Endothelial cell of umbilical vein (primary cell): Measurements from ENCODE around the gene CACNA2D2. TPM values are rescaled to one million over a fixed set of nuclear protein-coding genes. Genes with fewer than 3 reads are reported as not detected.

ENCODE experiments used
- BruUV-seq: library from RNA; stranded (reverse); fragments of 400-500 nt; replicated peaks from 2 replicates; lab custom pipeline; 2021; lab: Mats Ljungman, UMichigan
- CTCF ChIA-PET: fragments of 300-600, 350-600 bp; sonication (Branson Sonifier 250); formaldehyde crosslinking; loops from one replicate; lab custom pipeline; 2021; ENCODE audit warnings: antibody characterized with exemption, inconsistent platforms; lab: Charles Lee
- POLR2A ChIA-PET: fragments of 300-600, 350-600 bp; sonication (Branson Sonifier 250); formaldehyde crosslinking; loops from one replicate; lab custom pipeline; 2021; ENCODE audit warnings: antibody characterized with exemption, inconsistent platforms; lab: Charles Lee
- DNase-seq: peaks from one replicate; pipeline ENCODE4 v3.0.0-alpha.2; 2011; ENCODE audit warnings: low read depth, low spot score
- FAIRE-seq: peaks from 2 replicates; lab custom pipeline; 2011; peaks lifted over from hg19 to GRCh38; lab: Jason Lieb, UNC
- H2AFZ ChIP-seq: 2 replicates; pipeline ENCODE4 v1.6.0; 2012; ENCODE audit warnings: low read depth, low read length, control low read depth, inconsistent platforms
- H3K27ac ChIP-seq: 2 replicates; pipeline ENCODE4 v1.5.1; 2011; ENCODE audit warnings: low read depth, mild to moderate bottlenecking, control low read depth, low read length, moderate library complexity; ENCODE audit not compliant: insufficient read depth
- H3K27me3 ChIP-seq, 2 experiments: 2 replicates each; pipeline versions ENCODE4 v1.6.0 to v1.6.1; 2011; ENCODE audit warnings: low read length in 2 of 2, mixed read lengths in 1 of 2; ENCODE audit not compliant: control insufficient read depth in 2 of 2, insufficient read depth in 2 of 2
- H3K36me3 ChIP-seq, 2 experiments: 2 replicates in 1 of 2; 3 replicates in 1 of 2; pipeline ENCODE4 v1.5.1; 2011; ENCODE audit warnings: low read length in 2 of 2, mild to moderate bottlenecking in 1 of 2, moderate library complexity in 1 of 2; ENCODE audit not compliant: control insufficient read depth in 2 of 2, insufficient read depth in 2 of 2; ENCODE audit errors: extremely low read depth in 1 of 2
- H3K4me1 ChIP-seq: 3 replicates; pipeline ENCODE4 v1.5.1; 2011; ENCODE audit warnings: mild to moderate bottlenecking, low read length; ENCODE audit not compliant: control insufficient read depth, insufficient read depth; ENCODE audit errors: extremely low read depth
- H3K4me2 ChIP-seq: 2 replicates; pipeline ENCODE4 v1.6.1; 2011; ENCODE audit warnings: low read length, control low read depth, mixed read lengths; ENCODE audit not compliant: insufficient read depth
- H3K4me3 ChIP-seq, 3 experiments: fragments of 200-600 bp in 1 of 3; sonication (generic), shearing (Covaris generic) in 1 of 3; replicated peaks in 1 of 3; 2 replicates each; pipeline ENCODE4 v1.5.1; 2011 to 2016; ENCODE audit warnings: control low read depth in 3 of 3, low read length in 3 of 3, mild to moderate bottlenecking in 2 of 3, inconsistent platforms in 1 of 3, low read depth in 1 of 3, moderate library complexity in 1 of 3; ENCODE audit not compliant: insufficient read depth in 1 of 3
- H3K79me2 ChIP-seq: 2 replicates; pipeline ENCODE4 v1.6.0; 2012; ENCODE audit warnings: low read length, inconsistent platforms; ENCODE audit not compliant: control insufficient read depth, insufficient read depth
- H3K9ac ChIP-seq: replicated peaks from 2 replicates; pipeline ENCODE3; 2011; ENCODE audit warnings: low read length, control low read depth; ENCODE audit not compliant: insufficient read depth; ENCODE audit errors: extremely low read depth
- H3K9me1 ChIP-seq: replicated peaks from 3 replicates; pipeline ENCODE4 v1.6.0; 2011; ENCODE audit warnings: mild to moderate bottlenecking, low read length; ENCODE audit not compliant: control insufficient read depth, insufficient read depth; ENCODE audit errors: extremely low read depth
- H3K9me3 ChIP-seq: replicated peaks from 2 replicates; pipeline ENCODE4 v1.5.1; 2012; ENCODE audit warnings: low read length, inconsistent platforms; ENCODE audit not compliant: control insufficient read depth, insufficient read depth
- H4K20me1 ChIP-seq: replicated peaks from 2 replicates; pipeline ENCODE3; 2011; ENCODE audit warnings: mild to moderate bottlenecking, low read length; ENCODE audit not compliant: control insufficient read depth, insufficient read depth; ENCODE audit errors: extremely low read depth
- EZH2 ChIP-seq: IDR thresholded peaks from 2 replicates; pipeline ENCODE4 v1.6.1; 2012; ENCODE audit warnings: borderline replicate concordance, low read depth, mild to moderate bottlenecking, moderate library complexity, low read length, inconsistent platforms; ENCODE audit not compliant: severe bottlenecking
- FOS ChIP-seq: IDR thresholded peaks from 2 replicates; pipeline ENCODE4 v1.6.1; 2011; ENCODE audit warnings: mild to moderate bottlenecking, low read length, moderate library complexity, borderline replicate concordance; ENCODE audit not compliant: insufficient read depth
- GATA2 ChIP-seq: IDR thresholded peaks from 2 replicates; pipeline ENCODE4 v1.7.0; 2011; ENCODE audit warnings: low read depth, mild to moderate bottlenecking, moderate library complexity, mixed read lengths, low read length; ENCODE audit not compliant: insufficient read length, insufficient read depth
- MYC ChIP-seq: IDR thresholded peaks from one replicate; pipeline ENCODE4 v1.6.1; 2011; ENCODE audit warnings: mild to moderate bottlenecking, low read depth, low read length
- POLR2A ChIP-seq: IDR thresholded peaks from 2 replicates; pipeline ENCODE4 v1.6.1; 2012; ENCODE audit warnings: low read depth, mild to moderate bottlenecking, control low read depth, low read length
- POLR2AphosphoS5 ChIP-seq: IDR thresholded peaks from 2 replicates; pipeline ENCODE4 v1.6.1; 2012; ENCODE audit warnings: low read depth, mild to moderate bottlenecking, control low read depth, low read length, moderate library complexity; ENCODE audit not compliant: insufficient read depth
- dilution Hi-C: fragments of 300-500 bp; cut with MboI; formaldehyde crosslinking; loops from one replicate; pipeline ENCODE4 v1.15.0; 2019; ENCODE audit warnings: low sequenced_read_pairs; ENCODE audit not compliant: extremely low pct_ligation_motif_present
- intact Hi-C: fragments of 100-400 bp; cut with micrococcal nuclease; formaldehyde crosslinking; loops from one replicate; pipeline ENCODE4 v1.10.0; 2022
- polyA plus RNA-seq, 4 experiments: library from polyadenylated mRNA; depleted of rRNA in 3 of 4; stranded (reverse) in 3 of 4; unstranded in 1 of 4; fragments of >200 nt; gene quantifications; 2 replicates each; pipeline versions ENCODE4 v1.2.1 to v1.2.3, GENCODE V29; 2011 to 2012; ENCODE audit warnings: missing spikeins in 1 of 4
- total RNA-seq: library from RNA; stranded (reverse); gene quantifications from 2 replicates; pipeline ENCODE4 v1.2.3, GENCODE V29; 2021
- TF ChIP-seq, protein P1 (sequence below): IDR thresholded peaks from 2 replicates; pipeline ENCODE4 v1.6.1; 2011; ENCODE audit not compliant: insufficient read depth, insufficient read length
- TF ChIP-seq, protein P2 (sequence below), 2 donors: IDR thresholded peaks; 1 replicate in 1 of 2; 2 replicates in 1 of 2; pipeline ENCODE4 v1.5.1; 2011; ENCODE audit warnings: low read length in 2 of 2, mild to moderate bottlenecking in 2 of 2, moderate library complexity in 2 of 2, control low read depth in 1 of 2, inconsistent platforms in 1 of 2, low read depth in 1 of 2; ENCODE audit not compliant: insufficient read depth in 1 of 2; ENCODE audit errors: extremely low read depth in 1 of 2

The CACNA2D2 gene
- total and polyA plus RNA-seq, 2 donors (not counting 3 experiments of a cell fraction or from before 2014, with no cell fraction given): 0.15 TPM; not detected in 1

GRCh38 chr3:50428007-50428633 is 75.3 kb downstream of the CACNA2D2 start:
- Histone ChIP-seq H3K4me1 (no peaks in the 10 kb centered on the region), H3K9ac (no peak overlapping the region), H3K27me3 (no peaks in the 10 kb centered on the region), H3K9me1 (no peaks in the 10 kb centered on the region), H3K27ac (no peak overlapping the region), H3K9me3 (no peaks in the 10 kb centered on the region), H2AFZ (no peak overlapping the region), H3K36me3 (no peaks in the 10 kb centered on the region), H3K79me2 (no peaks in the 10 kb centered on the region), H3K4me2 (no peak overlapping the region), H4K20me1 (no peaks in the 10 kb centered on the region), H3K4me3 (no peak overlapping the region)
- ChIA-PET CTCF (interaction anchor here (1.3 kb wide), 1 partner anchor 57 kb away, joined by 3 read pairs; no protein-coding TSS in a partner anchor), POLR2A (no interaction called here)
- TF ChIP-seq EZH2: no peak
- TF ChIP-seq POLR2A: no peak
- BruUV-seq: no TSS peak
- dilution Hi-C loops (no loop called here), intact Hi-C loops (no loop called here)
- no peak for DNase-seq
- FAIRE-seq: no peak

DNA sequence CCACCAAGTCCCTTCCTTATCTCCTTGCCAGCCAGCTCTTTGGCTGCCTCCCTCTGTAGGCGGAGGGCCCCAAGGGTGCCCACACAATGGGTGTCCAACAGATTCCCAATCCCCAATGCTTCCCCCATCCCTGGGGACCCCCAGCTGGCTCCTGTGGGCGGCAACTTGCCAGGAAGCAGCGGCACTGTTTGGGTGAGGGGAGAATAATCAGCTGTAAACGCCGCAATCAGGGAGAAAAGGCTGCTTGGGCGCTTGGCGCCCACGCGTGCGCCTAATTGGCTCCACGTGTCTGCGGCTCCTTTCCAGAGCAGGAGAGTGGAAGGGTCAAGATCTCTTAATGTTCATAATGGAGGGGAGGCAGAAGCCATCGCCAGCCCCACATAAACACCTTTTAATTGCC is 76.2 kb downstream of the CACNA2D2 start:
- no peak overlapping the region for H3K9ac ChIP-seq
- ChIA-PET POLR2A (interaction anchor here (0.9 kb wide), 1 partner anchor 14 kb away, joined by 3 read pairs; no protein-coding TSS in a partner anchor), CTCF (interaction anchor here (1.3 kb wide), 2 partner anchors 56 to 115 kb away, joined by 3 read pairs; no protein-coding TSS in a partner anchor)
- FAIRE-seq: no peak
- no peak overlapping the region for H2AFZ ChIP-seq
- no peak overlapping the region for H3K4me2 ChIP-seq
- H3K4me3 ChIP-seq: no peak overlapping the region
- no peak overlapping the region for H3K27ac ChIP-seq
- no peaks in the 10 kb centered on the region for H3K27me3 ChIP-seq
- H3K4me1 ChIP-seq: no peaks in the 10 kb centered on the region
- no peaks in the 10 kb centered on the region for H4K20me1 ChIP-seq
- no peaks in the 10 kb centered on the region for H3K79me2 ChIP-seq
- no peak for TF ChIP-seq MYC
- no peak for TF ChIP-seq GATA2
- no peak for TF ChIP-seq EZH2
- no peak for TF ChIP-seq FOS
- TF ChIP-seq POLR2AphosphoS5: no peak
- TF ChIP-seq, protein P1, sequence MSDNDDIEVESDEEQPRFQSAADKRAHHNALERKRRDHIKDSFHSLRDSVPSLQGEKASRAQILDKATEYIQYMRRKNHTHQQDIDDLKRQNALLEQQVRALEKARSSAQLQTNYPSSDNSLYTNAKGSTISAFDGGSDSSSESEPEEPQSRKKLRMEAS: no peak
- TF ChIP-seq, protein P2, sequence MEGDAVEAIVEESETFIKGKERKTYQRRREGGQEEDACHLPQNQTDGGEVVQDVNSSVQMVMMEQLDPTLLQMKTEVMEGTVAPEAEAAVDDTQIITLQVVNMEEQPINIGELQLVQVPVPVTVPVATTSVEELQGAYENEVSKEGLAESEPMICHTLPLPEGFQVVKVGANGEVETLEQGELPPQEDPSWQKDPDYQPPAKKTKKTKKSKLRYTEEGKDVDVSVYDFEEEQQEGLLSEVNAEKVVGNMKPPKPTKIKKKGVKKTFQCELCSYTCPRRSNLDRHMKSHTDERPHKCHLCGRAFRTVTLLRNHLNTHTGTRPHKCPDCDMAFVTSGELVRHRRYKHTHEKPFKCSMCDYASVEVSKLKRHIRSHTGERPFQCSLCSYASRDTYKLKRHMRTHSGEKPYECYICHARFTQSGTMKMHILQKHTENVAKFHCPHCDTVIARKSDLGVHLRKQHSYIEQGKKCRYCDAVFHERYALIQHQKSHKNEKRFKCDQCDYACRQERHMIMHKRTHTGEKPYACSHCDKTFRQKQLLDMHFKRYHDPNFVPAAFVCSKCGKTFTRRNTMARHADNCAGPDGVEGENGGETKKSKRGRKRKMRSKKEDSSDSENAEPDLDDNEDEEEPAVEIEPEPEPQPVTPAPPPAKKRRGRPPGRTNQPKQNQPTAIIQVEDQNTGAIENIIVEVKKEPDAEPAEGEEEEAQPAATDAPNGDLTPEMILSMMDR (IDR thresholded peaks at IDR 0.05; ENCODE audit: extremely low read depth in 1 of 2, insufficient read depth in 1 of 2, low read depth in 1 of 2, low read length in 2 of 2): no peak
- dilution Hi-C loops (no loop called here), intact Hi-C loops (no loop called here)
- no peaks in the 10 kb centered on the region for H3K36me3 ChIP-seq
- no TSS peak for BruUV-seq
- no peaks in the 10 kb centered on the region for H3K9me3 ChIP-seq
- no peaks in the 10 kb centered on the region for H3K9me1 ChIP-seq
- DNase-seq: no peak
